GM18526 (cell line): Measurements from ENCODE around the gene C12orf76.

Source experiments
- POLR2A ChIP-seq: IDR thresholded peaks from 3 replicates; pipeline ENCODE4 v1.6.1; 2011; ENCODE audit not compliant: insufficient read length; ENCODE audit errors: extremely low read depth

C12orf76 gene

DNA sequence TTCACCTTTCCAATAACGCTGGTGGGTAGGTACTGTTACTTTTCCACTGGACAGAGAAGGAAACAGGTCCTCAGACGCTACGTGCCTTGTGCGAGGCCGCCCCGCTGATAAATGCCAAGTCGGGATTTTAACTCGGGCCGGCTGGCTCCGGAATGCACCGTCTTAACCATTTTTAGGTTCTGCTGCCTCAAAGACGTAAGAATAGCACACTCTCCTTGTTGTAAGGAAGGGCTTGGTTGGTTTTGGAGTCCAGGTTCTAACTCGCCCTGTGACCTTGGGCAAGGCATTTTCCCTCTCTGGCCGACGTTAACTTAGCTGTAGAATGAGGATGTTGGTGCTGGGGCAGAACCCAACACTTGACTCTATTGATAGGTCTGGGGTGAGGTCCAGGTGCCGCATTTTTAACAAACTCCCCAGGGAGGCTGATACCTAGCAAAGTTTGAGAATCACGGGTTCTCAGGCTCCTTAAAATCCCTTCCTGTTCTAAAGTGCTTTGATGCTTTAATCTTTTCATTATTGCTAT is 48.3 kb downstream of the C12orf76 start:
- no peak for TF ChIP-seq POLR2A

DNA sequence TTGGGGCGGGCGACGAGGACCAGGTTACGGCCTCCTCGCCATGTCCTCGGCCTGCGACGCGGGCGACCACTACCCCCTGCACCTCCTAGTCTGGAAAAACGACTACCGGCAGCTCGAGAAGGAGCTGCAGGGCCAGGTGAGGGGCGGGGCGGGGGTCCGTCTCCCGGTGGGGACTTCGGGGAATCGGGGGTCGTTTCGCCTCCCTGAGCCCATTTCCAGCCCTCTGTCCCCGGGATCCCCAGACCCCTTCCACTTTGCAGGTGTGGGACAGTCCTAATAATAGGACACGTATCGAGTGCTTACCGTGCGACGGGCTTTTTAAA is 48.7 kb downstream of the C12orf76 start:
- no peak for TF ChIP-seq POLR2A

DNA sequence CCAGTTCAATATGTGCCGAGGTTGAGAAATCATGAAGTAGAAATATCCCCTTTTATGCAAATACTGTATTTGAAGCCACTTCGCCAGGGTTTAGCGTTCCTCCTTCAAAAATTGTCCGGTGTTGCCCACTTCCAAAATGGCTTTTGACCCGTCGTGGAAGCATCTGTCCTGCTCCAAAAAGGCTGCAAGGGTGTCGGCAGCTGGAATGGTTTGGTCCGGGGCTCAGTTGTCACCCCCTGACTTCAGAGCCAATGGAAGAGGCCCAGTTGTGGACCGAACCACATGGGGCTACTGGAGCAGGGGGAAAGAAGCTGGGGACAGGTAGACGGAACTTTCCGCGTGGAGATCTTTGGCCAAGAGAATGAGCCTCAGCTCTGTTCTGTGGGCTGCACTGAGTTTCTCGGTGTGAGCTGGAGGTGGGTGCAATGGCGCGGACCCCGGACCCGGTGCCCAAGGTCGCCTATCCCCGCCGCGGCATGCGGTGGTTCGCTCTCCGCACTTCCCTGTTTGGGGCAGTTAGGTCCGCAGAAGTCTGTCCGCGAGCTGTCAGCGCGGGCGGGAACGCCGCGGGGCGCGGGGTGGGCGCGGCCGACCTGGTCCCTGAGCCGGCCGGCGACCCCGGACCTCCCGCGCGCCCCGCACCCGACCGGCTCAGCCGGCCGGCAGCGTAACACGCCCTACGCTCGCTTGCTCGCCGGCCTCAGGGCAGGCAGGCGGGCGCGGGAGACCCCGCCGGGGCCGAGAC is 49.2 kb downstream of the C12orf76 start, which contains the start of gene ANKRD13A:
Gene ANKRD13A (plus strand): TSS at position 527 of the 745 bp plus-strand sequence. CDS start 259 bp downstream, outside the sequence.
- peak; percentile 97 for TF ChIP-seq POLR2A

DNA sequence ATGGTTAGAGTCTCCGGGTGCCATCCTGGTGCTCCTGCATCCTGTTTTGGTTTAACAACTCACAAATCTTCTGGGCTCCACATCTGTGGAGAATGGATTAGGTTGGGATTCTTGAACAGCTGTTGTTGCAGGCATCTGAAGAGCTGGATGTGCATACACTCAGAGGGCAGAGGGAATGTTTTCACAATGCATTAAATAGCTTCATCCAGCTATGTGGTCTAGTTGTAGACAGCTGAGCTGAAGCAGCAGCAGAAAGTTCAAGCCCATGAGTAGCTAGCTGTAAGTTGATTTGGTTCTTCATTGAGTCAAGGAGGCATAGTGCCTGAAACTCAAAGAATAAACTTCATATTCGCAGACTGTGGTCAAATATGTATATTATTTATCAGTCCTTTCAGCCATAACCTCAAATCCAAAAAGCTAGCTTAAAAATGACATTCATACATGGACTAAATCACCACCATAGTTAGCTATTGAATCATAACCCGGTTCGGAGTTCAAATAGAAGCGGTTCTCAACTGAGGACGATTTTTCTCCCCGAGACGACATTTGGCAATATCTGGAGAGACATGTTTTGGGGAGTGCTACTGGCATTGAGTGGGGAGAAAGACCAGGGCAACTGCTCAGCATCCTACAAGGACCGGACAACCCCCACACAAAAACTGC is 50.0 kb downstream of the C12orf76 start:
- no peak for TF ChIP-seq POLR2A

DNA sequence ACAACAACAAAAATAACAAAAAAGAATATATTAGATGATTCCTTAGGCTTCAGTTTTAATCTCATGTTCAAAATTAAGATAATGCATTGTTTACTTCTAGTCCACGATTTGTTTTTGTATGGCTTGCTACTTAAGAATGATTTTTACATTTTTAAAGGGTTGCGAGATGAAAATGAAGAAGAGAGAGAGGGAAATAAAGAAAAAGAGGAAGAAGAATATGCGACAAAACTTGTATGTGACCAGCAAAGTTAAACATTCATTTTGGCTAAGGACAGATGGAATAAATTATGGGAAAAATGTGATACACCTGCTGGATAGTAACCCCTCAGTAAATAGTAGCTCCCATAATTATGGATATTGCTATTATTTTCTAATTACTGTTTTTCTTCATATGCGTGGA is 50.9 kb downstream of the C12orf76 start:
- no peak for TF ChIP-seq POLR2A

DNA sequence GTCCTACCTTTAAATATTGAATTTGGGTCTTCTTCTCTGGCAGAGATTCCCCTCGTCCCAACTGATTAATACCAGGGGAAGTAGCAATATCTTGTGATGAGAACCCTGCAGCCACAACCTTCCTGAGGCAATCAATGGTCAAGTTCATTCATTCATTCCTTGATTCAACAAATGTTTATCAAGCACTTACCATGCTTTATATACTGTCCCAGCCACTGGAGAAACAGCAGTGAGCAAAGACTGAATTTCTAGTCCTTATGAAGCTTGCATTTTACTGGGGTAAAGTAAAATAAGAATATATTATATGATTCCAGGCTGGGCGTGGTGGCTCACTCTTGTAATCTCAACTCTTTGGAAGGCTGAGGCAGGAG is 51.9 kb downstream of the C12orf76 start:
- TF ChIP-seq POLR2A = no peak

DNA sequence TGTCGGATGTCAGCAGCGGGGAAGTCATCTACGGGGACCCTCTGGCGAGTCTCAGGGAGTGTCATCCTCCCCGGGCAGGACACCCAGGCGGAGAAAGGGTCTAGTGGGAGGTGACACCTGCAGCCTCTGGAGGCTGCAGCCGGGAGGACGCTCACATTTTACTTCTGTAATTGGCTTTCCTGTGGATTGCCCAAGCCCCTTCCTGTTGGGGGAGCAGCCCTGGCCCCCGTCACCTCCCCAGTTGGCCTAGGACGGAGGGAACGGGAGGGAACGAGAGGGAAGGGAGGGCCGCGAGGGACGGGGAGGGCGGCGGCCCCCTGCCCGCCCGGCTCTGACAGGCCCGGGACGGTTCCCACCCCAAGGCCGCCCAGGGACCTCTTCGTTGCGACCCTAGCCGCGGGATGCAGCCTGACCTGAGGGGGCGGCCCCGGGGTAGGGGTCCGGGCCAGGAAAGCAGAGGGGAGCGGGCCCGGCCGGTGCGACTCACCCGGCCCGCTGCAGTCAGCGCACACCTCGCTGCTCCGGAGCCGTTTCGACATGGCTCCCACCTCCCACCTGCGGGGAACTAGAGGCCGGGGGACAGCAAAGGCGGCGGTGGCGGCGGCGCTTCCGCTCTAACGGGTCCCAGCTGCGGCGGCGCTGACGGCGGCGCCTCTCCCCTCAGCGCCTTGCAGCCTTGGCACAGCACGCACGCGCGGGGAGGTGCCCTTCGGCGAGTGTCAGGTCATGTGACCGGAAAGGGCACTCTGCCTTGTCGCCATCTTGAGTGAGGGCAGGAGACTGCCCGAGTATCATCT is 52.4 kb downstream of the C12orf76 start, which contains the start of gene GIT2:
Gene GIT2 (minus strand): TSS at position 683 of the 797 bp plus-strand sequence. CDS start 144 bp downstream, at position 539.
- TF ChIP-seq POLR2A = peak; percentile 79

DNA sequence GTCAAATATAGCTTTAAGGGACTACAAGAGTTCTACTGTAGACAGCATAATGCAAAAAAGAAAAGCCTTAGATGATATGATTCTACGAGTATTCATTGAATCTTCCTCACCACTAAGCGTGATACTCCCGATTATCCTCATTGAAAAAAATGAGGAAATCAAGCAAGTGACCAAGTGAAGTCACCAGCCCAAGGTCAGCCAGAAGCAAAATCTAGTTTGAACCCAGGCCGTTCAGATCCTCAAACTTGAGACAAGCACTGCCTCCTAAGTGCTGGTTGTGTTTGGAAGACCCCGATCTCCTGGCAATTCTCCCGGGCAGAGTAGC is 53.0 kb downstream of the C12orf76 start:
- TF ChIP-seq POLR2A = no peak

DNA sequence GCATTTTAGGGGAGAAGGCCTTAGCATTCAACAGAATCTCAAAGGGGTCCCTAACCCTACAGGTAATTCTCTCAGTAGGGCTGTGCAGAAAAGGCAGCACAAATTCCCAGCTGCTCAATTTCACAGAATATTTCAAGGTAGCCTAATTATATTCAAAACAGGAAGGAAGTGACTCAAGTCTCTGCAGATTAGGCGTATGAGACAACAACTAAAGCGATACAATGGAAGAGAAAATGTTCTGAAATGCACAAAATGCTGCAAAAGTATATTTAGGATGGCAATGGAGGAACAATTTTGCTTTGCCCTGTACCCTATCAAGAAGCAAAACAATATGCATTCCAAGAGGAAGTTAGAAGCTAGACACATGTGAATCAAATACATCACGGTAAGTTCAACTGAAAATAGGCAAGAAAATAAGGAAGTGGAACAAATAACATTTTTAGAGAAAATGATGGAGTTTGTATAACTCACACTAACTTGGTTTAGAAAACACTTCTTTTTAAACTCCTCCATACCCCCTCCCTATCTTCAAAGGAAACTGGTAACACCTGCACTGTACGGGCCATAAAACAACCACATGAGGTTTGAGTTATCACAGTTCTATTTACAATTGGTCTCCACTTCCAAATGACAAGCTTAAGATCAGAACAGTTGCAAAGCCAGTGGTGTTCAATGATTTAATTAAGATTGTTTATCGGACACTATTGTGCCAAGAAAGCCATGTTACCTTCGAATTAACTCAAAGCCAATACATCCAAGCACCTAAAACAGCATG is 53.7 kb downstream of the C12orf76 start:
- no peak for TF ChIP-seq POLR2A

DNA sequence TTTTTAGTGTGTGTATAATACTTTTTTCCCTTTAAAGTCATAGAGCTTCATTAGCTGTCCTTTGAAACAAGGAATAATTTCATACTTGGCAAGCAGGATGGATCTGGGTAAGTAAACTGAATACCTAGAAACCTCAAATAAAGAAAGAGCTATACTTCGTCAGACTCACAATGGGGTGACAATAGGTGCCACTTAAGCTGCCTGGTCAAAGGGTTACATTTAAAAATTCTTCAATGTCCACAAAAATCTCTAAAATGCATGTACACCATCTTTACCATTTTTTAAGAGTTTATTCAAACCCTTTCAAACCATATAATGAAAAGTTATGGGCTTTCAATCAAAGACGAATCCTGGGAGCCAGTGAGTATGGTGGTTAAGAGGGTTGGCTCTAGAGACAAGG is 55.2 kb downstream of the C12orf76 start:
- no peak for TF ChIP-seq POLR2A

DNA sequence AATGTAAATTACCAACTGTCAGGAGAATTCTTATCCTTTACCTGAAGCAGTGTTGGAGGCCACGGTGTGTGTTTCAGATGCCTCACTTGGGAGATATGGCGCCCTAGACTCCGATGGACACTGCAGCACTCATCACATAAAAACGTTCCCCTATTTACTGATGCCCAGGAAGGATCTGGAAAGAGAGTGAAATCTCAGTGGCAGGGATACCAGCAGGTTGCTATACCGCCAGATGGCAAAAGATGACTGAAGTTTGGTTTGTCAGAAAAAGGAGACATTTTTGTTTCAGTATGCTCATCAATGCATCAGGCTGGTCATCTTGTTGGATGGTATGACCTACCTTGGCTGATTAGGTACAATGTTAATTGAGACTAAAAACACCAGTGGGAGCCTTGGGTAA is 56.7 kb downstream of the C12orf76 start:
- no peak for TF ChIP-seq POLR2A
